NCI-H524 (cell line): ENCODE data around the gene VPREB3.

Experiments used
- DNase-seq, 2 experiments: peaks; one replicate each; lab custom pipeline; 2025; lab: John Stamatoyannopoulos, UW

Gene VPREB3

GRCh38 chr22:23754220-23754919 is at the start of gene VPREB3:
Gene VPREB3 (minus strand): TSS chr22:23754425. CDS start chr22:23754363, 62 bp downstream.
- DNase-seq = no peak

- DNase-seq = no peak
These were observed 49.0 kb upstream of the VPREB3 start for GRCh38 chr22:23803001-23803819.

- no peak for DNase-seq
These were observed 47.7 kb upstream of the VPREB3 start for GRCh38 chr22:23801886-23802377.

- no peak for DNase-seq
These were observed 47.1 kb upstream of the VPREB3 start for GRCh38 chr22:23801238-23801821.

- no peak for DNase-seq
These were observed 46.3 kb upstream of the VPREB3 start for GRCh38 chr22:23800297-23801237.

- peak in 1 of 2 experiments; percentile 51 for DNase-seq
These were observed 42.2 kb upstream of the VPREB3 start for GRCh38 chr22:23796461-23796860.

- DNase-seq = no peak
These were observed 39.1 kb upstream of the VPREB3 start for GRCh38 chr22:23793326-23793725.

- DNase-seq = no peak
These were observed 37.8 kb upstream of the VPREB3 start for GRCh38 chr22:23791738-23792645.

- no peak for DNase-seq
These were observed 36.9 kb upstream of the VPREB3 start for GRCh38 chr22:23790819-23791737.

- DNase-seq = peak; percentile 30 to 31
These were observed 35.4 kb upstream of the VPREB3 start for GRCh38 chr22:23789638-23790037.

GRCh38 chr22:23789121-23789520 is 34.9 kb upstream of the VPREB3 start:
- DNase-seq = peak in 1 of 2 experiments; percentile 24

- no peak for DNase-seq
These were observed 33.7 kb upstream of the VPREB3 start for GRCh38 chr22:23787910-23788309.

- DNase-seq = no peak
These were observed 33.3 kb upstream of the VPREB3 start for GRCh38 chr22:23787600-23787896.

GRCh38 chr22:23786752-23787599 is 32.8 kb upstream of the VPREB3 start, which contains the start of gene SMARCB1:
Gene SMARCB1 (plus strand): TSS chr22:23786966. CDS start chr22:23787170, 204 bp downstream.
- peak; percentile 77 to 91 for DNase-seq

- no peak for DNase-seq
These were observed 32.1 kb upstream of the VPREB3 start for GRCh38 chr22:23786261-23786710.

- no peak for DNase-seq
These were observed 30.0 kb upstream of the VPREB3 start for GRCh38 chr22:23784215-23784732.

GRCh38 chr22:23783265-23784150 is 29.3 kb upstream of the VPREB3 start:
- DNase-seq = no peak
